Measurements from ENCODE around the gene IFNK. TPM values are rescaled to one million over a fixed set of nuclear protein-coding genes. Genes with fewer than 3 reads are reported as not detected.

Gene IFNK
- total RNA-seq, 2 experiments from 2014 or later: not detected

DNA sequence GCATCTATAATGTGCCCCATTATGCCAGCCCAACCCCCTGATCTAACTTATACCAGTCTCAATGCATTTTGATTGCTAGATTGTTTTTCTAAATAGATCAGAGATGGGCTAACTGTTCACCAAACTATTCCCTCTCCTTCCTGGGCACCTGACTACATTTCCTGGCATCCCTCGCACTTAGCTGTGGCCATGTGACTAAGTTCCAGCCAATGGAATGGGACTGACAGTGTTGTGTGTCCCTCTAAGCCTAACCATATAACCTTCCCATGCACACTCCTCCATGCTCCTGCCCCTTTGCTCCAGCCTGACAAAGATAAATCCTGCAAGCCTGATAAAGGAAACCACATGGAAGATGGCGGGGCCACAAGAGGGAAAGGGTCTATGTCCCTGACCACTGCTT, 12.3 kb upstream of the IFNK start:
- no peak overlapping the region for H3K4me3 ChIP-seq (ENCODE audit: low read length)
- no peaks in the 10 kb centered on the region for H3K9me3 ChIP-seq (ENCODE audit: control insufficient read depth in 1 of 2, insufficient read depth in 1 of 2, low read length in 2 of 2)
- ChIA-PET CTCF (interaction anchor here (1.1 kb wide), 1 partner anchor 18 kb away, joined by 3 read pairs; the partner anchor contains the start of gene MOB3B), POLR2A (no interaction called here)
- H3K36me3 ChIP-seq (ENCODE audit: insufficient read depth, low read length): no peaks in the 10 kb centered on the region
- no peaks in the 10 kb centered on the region for H3K27me3 ChIP-seq (ENCODE audit: control insufficient read depth in 1 of 2, insufficient read depth in 2 of 2, low read length in 2 of 2)
- no peak for DNase-seq
- no peak for ATAC-seq (ENCODE audit: poor library complexity)
- H3K27ac Mint-ChIP-seq: no peak overlapping the region
- H3K27ac ChIP-seq (ENCODE audit: low read depth in 1 of 2, low read length in 2 of 2): no peak overlapping the region
- H3K36me3 Mint-ChIP-seq (ENCODE audit: low read depth): no peaks in the 10 kb centered on the region
- TF ChIP-seq, protein P1, sequence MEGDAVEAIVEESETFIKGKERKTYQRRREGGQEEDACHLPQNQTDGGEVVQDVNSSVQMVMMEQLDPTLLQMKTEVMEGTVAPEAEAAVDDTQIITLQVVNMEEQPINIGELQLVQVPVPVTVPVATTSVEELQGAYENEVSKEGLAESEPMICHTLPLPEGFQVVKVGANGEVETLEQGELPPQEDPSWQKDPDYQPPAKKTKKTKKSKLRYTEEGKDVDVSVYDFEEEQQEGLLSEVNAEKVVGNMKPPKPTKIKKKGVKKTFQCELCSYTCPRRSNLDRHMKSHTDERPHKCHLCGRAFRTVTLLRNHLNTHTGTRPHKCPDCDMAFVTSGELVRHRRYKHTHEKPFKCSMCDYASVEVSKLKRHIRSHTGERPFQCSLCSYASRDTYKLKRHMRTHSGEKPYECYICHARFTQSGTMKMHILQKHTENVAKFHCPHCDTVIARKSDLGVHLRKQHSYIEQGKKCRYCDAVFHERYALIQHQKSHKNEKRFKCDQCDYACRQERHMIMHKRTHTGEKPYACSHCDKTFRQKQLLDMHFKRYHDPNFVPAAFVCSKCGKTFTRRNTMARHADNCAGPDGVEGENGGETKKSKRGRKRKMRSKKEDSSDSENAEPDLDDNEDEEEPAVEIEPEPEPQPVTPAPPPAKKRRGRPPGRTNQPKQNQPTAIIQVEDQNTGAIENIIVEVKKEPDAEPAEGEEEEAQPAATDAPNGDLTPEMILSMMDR (IDR thresholded peaks at IDR 0.05): no peak
- no peaks in the 10 kb centered on the region for H3K4me1 Mint-ChIP-seq (ENCODE audit: low read depth)
- no peaks in the 10 kb centered on the region for H3K27me3 Mint-ChIP-seq
- intact Hi-C loops (cut with DNase I, micrococcal nuclease): no loop called here
- no peak overlapping the region for H3K4me3 Mint-ChIP-seq
- no peaks in the 10 kb centered on the region for H3K9me3 Mint-ChIP-seq
- no peaks in the 10 kb centered on the region for H3K4me1 ChIP-seq (ENCODE audit: insufficient read depth, low read length)

DNA sequence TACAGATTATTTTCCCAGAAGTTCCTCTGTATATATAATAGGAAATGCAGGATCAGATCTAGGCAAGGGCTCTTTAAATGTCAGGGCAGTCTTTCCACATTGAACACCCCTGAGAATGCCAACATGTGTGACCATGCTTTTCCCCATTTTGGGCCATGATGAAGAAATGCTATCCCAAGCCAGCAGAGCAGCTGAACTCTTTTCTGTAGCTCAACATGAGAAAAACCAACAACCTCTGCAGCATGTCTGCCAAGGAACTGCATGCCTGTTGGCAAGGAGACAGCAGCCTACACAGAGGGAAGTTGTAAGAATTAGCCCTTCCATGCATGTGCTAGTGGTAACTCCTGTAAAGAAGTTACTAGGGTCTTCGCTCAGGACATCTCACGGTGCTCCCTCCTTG, 9.5 kb upstream of the IFNK start:
- Histone ChIP-seq H3K9me3 (ENCODE audit: control insufficient read depth in 1 of 2, insufficient read depth in 1 of 2, low read length in 2 of 2) (no peaks in the 10 kb centered on the region), H3K27me3 (ENCODE audit: control insufficient read depth in 1 of 2, insufficient read depth in 2 of 2, low read length in 2 of 2) (no peaks in the 10 kb centered on the region), H3K4me3 (ENCODE audit: low read length) (no peak overlapping the region), H3K36me3 (ENCODE audit: insufficient read depth, low read length) (no peaks in the 10 kb centered on the region), H3K4me1 (ENCODE audit: insufficient read depth, low read length) (no peaks in the 10 kb centered on the region), H3K27ac (ENCODE audit: low read depth in 1 of 2, low read length in 2 of 2) (no peak overlapping the region)
- Mint-ChIP-seq H3K27me3 (no peaks in the 10 kb centered on the region), H3K4me3 (no peak overlapping the region), H3K4me1 (ENCODE audit: low read depth) (no peaks in the 10 kb centered on the region), H3K36me3 (ENCODE audit: low read depth) (no peaks in the 10 kb centered on the region), H3K9me3 (no peaks in the 10 kb centered on the region), H3K27ac (no peak overlapping the region)
- DNase-seq: no peak
- intact Hi-C loops (cut with DNase I, micrococcal nuclease): no loop called here
- CTCF ChIA-PET: no interaction called here
- ATAC-seq (ENCODE audit: poor library complexity): no peak
- TF ChIP-seq, protein P1 (IDR thresholded peaks at IDR 0.05): no peak
- POLR2A ChIA-PET: no interaction called here

DNA sequence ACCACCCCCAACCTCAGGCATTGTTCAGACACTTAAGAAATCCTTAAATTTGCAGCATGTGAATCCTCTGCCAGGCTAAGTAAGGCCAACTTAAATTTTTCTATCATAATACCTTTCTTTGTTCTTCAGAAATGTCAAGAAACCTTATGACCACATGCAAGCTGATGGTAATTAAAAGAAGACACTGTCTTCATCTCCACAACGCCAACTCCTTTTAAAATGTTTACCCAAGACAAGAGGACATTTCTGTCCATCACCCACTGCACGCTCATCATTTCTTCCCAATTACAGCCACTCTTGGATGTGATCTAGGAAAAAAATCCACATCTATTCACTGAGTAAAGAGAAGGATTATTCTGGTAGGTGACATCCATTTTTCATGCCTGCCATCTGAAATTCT, 6.1 kb upstream of the IFNK start:
- Mint-ChIP-seq H3K36me3 (ENCODE audit: low read depth) (no peaks in the 10 kb centered on the region), H3K4me3 (no peak overlapping the region), H3K27ac (no peak overlapping the region), H3K9me3 (no peaks in the 10 kb centered on the region), H3K27me3 (no peaks in the 10 kb centered on the region), H3K4me1 (ENCODE audit: low read depth) (no peaks in the 10 kb centered on the region)
- Histone ChIP-seq H3K27ac (ENCODE audit: low read depth in 1 of 2, low read length in 2 of 2) (no peak overlapping the region), H3K36me3 (ENCODE audit: insufficient read depth, low read length) (no peaks in the 10 kb centered on the region), H3K4me1 (ENCODE audit: insufficient read depth, low read length) (no peaks in the 10 kb centered on the region), H3K9me3 (ENCODE audit: control insufficient read depth in 1 of 2, insufficient read depth in 1 of 2, low read length in 2 of 2) (no peaks in the 10 kb centered on the region), H3K27me3 (ENCODE audit: control insufficient read depth in 1 of 2, insufficient read depth in 2 of 2, low read length in 2 of 2) (no peaks in the 10 kb centered on the region), H3K4me3 (ENCODE audit: low read length) (no peak overlapping the region)
- POLR2A ChIA-PET: no interaction called here
- DNase-seq (no peak), ATAC-seq (ENCODE audit: poor library complexity) (no peak)
- intact Hi-C loops (cut with DNase I, micrococcal nuclease): no loop called here
- TF ChIP-seq, protein P1 (IDR thresholded peaks at IDR 0.05): no peak
- CTCF ChIA-PET: no interaction called here

Data from CD4-positive, alpha-beta T cell (primary cell).